OCI-LY3 (cell line): ENCODE results near the gene BUD23.

Experiments
- CTCF ChIP-seq: fragments of 200-600, 300-600 bp; sonication (generic); IDR thresholded peaks from 2 replicates; pipeline ENCODE4 v1.5.1; 2014; ENCODE audit warnings: antibody characterized with exemption, low read length, low read depth
- EZH2phosphoT487 ChIP-seq: fragments of 200-600 bp; shearing (Covaris generic); IDR thresholded peaks from 2 replicates; pipeline ENCODE4 v1.6.1; 2018; ENCODE audit warnings: antibody characterized with exemption, mixed run types, low read depth

GRCh38 chr7:73742338-73742752 lies 58.9 kb downstream of the BUD23 start:
- TF ChIP-seq CTCF (no peak), EZH2phosphoT487 (no peak)
